GM19438 (cell line): Measurements from ENCODE around the gene SYT14.
"Not testable (repeated sequence)": the region's sequence is repeated elsewhere in the genome, so short reads cannot be mapped to it uniquely, and the experiment has no call there.

Source experiments
- ATAC-seq: cut with Tn5 transposase; IDR thresholded peaks from one replicate; pipeline ENCODE4 v1.9.1; 2021; ENCODE audit warnings: low read depth; ENCODE audit not compliant: unreplicated experiment

SYT14 gene

DNA sequence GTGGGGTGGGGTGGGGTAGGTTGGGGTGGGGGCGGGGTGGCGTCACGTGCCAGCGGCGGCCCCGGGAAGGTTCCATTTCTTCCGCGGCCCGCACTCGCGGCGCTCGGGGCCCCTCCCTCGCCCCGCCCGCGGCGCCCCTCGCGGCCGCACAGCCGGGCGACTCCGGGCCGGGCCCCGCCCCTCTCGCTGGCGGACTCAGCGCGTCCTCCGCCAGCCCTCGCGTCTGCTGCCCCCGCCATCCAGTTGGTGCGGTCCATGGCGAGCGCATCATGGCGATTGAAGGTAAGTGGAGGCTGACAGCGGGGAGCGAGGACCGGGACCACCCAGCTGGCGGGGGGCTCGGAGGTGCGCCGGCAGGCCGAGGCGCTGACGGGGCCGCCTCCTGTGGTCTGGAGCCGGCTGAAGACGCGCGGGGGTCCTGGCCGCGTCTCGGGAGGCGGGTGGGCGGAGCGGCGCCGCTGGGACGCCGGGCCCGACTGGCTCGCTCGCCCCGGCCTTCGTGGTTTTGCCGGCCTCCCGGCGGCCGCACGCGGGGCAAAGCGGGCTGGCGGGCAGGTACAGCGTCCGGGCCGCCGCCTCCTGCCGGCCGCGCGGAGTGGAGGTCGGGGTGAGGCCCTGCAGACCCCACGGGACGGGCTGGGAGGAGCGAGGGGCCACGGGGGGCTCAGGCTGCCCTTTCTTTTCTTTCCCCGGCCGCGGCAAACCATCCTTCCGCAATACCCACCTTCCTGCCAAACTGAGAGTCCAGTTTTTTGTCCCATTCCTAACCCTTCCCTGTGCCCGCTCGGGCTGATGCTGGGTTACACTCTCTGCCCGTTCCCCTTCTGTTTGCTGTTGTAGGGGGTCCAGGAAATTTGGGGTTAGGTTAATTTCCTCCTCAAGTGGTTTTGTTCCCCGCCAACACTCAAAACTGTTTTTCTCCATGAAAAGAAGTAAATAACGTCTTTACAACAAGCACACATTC, at the start of gene SYT14:
TSS of gene SYT14 (plus strand) at position 222 of the 964 bp plus-strand sequence. CDS start at position 270, 48 bp downstream.
- no peak for ATAC-seq

GRCh38 chr1:209888291-209889076, 49.5 kb upstream of the SYT14 start:
- ATAC-seq: not testable (repeated sequence)

GRCh38 chr1:209889077-209889418, 49.0 kb upstream of the SYT14 start:
- ATAC-seq: no peak

GRCh38 chr1:209890641-209891330, 47.2 kb upstream of the SYT14 start:
- ATAC-seq: no peak

DNA sequence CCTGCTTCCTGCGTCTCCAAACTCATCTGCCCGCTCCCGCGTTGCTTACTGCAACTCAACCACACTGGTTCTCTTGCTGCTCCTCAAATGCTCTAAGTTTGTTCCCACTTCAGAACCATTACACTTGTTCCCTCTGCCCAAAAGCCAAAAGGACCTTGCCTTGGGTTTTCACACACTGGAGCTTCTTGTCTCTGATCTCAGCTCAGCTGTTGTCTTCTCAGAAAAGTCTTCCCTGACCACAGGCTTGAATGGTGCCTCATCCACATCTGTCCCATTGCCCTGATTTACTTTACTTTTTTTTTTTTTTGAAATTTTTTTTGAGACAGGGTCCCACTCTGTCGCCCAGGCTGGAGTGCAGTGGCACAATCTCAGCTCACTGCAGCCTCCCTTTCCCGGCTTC, 44.3 kb upstream of the SYT14 start:
- no peak for ATAC-seq

- ATAC-seq: no peak
Observed at GRCh38 chr1:209895709-209896108, 42.3 kb upstream of the SYT14 start.

GRCh38 chr1:209896346-209896745, 41.7 kb upstream of the SYT14 start:
- no peak for ATAC-seq

- not testable (repeated sequence) for ATAC-seq
Observed at GRCh38 chr1:209898271-209898670, 39.7 kb upstream of the SYT14 start.

- not testable (repeated sequence) for ATAC-seq
Observed at GRCh38 chr1:209898851-209899250, 39.2 kb upstream of the SYT14 start.

GRCh38 chr1:209899948-209900347, 38.1 kb upstream of the SYT14 start:
- ATAC-seq: no peak

- no peak for ATAC-seq
Observed at GRCh38 chr1:209900734-209901133, 37.3 kb upstream of the SYT14 start.

- no peak for ATAC-seq
Observed at GRCh38 chr1:209901211-209901610, 36.8 kb upstream of the SYT14 start.

- not testable (repeated sequence) for ATAC-seq
Observed at GRCh38 chr1:209904774-209905173, 33.2 kb upstream of the SYT14 start.

DNA sequence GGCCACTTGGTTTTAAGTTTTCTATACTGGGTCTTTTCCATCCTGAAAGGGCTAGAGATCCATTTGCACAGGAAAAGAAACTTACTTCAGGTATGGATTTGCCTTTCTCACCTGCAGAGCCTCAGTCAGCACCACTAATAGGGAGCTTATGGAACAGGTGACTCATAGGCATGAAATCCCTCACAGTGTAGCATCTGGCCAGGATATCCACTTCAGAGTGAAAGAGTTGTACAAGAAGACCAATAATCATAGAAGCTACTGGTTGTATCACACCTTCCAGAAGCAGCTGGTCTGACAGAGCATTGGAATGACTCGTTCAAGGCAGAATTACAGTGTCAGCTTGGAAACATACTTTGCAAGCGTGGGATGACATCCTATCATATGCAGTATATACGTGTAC, 26.3 kb upstream of the SYT14 start:
- no peak for ATAC-seq

DNA sequence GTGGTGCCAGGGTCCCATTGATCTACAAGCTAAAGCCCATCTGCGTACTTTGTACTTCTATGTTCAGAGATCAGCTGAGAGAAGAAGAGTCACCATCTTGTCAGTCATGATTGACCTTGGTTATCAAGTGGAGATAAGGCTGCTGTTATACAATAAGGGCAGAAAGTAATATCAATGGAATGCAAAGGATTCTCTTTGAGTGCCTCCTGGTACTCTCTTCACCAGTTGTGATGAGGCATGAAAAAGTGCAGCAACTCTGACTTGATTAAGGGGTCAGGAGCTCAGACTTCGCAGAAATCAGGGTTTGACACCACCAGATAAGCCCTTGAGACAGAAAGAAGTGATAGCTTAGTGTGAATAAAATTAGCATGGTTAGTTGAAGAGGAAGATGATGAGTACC, 25.7 kb upstream of the SYT14 start:
- ATAC-seq: no peak

DNA sequence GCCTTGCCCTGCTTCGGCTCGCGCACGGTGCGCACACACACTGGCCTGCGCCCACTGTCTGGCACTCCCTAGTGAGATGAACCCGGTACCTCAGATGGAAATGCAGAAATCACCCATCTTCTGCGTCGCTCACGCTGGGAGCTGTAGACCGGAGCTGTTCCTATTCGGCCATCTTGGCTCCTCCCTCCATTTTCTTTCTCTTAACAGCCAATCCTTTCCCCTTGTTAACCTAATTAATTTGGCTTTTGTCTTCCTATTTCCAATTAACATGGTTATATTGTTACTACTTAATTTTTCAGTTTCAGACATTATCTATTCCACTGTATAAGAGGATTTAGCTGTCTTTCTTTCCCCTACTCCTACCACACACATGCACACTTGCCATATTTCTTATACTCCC, 18.4 kb upstream of the SYT14 start:
- not testable (repeated sequence) for ATAC-seq

GRCh38 chr1:209920844-209921243, 17.2 kb upstream of the SYT14 start:
- ATAC-seq: no peak

DNA sequence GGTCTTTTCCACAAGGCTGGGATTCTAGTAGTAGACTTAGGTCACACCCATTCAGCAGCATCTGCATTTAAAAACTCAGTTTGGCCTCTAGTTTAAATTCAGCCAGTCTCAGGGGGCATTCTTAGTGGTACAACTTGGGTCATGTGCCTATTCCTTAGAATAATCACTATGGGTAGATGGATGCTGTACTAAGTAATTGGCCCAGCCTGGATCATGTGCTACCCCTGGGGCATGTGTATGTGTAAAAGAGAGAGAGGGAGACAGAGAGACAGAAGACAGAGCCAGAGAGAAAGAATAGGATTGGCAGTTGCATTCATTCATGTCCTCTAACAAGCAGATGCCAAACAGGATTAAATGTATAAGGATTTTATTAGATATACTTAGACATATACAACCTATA, 13.6 kb upstream of the SYT14 start:
- no peak for ATAC-seq

DNA sequence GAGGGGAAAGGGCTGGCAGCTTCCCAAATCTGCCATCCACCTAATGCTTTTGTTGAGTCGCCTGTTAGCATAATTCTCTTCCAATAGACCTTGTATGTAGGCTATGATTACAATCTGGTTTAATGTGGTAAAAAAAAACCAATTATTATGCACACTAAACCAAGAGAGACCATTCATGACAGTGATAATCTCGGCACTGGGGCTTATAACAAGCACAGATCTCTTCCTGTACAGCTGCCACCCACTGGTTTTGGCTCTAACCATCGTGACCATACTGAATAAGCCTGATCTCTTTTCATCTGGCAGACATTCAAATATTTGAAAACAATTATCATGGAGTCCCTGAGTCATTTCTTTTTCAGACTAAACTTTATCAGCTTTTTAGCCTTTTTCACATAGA, 12.0 kb upstream of the SYT14 start:
- ATAC-seq: no peak

GRCh38 chr1:209927466-209927865, 10.6 kb upstream of the SYT14 start:
- no peak for ATAC-seq

DNA sequence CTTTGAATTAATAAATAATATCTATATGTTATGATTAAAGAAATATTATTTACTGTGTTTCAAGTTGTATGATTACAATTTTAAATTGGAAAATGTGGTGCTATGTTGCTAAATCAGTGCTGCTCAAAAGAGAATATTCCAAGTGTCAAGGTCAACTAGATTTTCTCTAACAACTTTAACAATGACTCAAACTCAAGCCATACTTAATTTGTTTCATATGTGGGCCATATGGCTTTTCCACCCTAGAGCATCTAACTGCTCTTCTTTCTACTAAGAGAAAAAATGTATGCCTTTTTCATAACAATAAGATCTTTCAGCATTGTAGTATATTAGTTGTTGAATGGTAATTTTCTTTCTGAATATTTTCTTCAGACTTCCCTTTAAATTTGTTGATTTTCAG, 8.3 kb upstream of the SYT14 start:
- no peak for ATAC-seq
